Fibroblast of lung (primary cell): Measurements from ENCODE around the gene HAPLN1.

ENCODE experiments used
- CTCF ChIP-seq, 2 donors: IDR thresholded peaks in 1 of 2; conservative IDR thresholded peaks in 1 of 2; 1 replicate in 1 of 2; 2 replicates in 1 of 2; pipeline ENCODE4 v1.5.1; 2011 to 2012; ENCODE audit warnings: low read length in 2 of 2, control low read depth in 1 of 2, inconsistent platforms in 1 of 2, low read depth in 1 of 2, mild to moderate bottlenecking in 1 of 2
- EZH2 ChIP-seq: IDR thresholded peaks from 2 replicates; pipeline ENCODE4 v1.5.1; 2012; ENCODE audit warnings: low read length, control low read depth, mild to moderate bottlenecking; ENCODE audit errors: missing control alignments

GRCh38 chr5:83745816-83746215 lies 25.2 kb upstream of the HAPLN1 start:
- TF ChIP-seq CTCF (conservative IDR thresholded peaks at IDR 0.05 in 1 of 2, IDR thresholded peaks at IDR 0.05 in 1 of 2; ENCODE audit: low read depth in 1 of 2, low read length in 2 of 2) (no peak), EZH2 (no peak)
